Muscle of leg (tissue), 9 donors: ENCODE data around the gene C3. TPM values are rescaled to one million over a fixed set of nuclear protein-coding genes. Genes with fewer than 3 reads are reported as not detected.

Experiments used
- polyA plus RNA-seq, 8 donors: library from polyadenylated mRNA; unstranded; fragments of 120-200 nt; gene quantifications; one replicate each; pipeline versions ENCODE4 v1.2.1 to v1.2.3, GENCODE V29; 2013; ENCODE audit warnings: inconsistent platforms in 1 of 8, low replicate concordance in 1 of 8; ENCODE audit not compliant: insufficient read length in 8 of 8, insufficient read depth in 1 of 8
- total RNA-seq: library from RNA; stranded (reverse); fragments of 120-200 nt; gene quantifications from one replicate; pipeline ENCODE4 v1.2.4, GENCODE V29; 2013

The C3 gene
- total and polyA plus RNA-seq, 9 donors, result 1.2 to 11.1 (median 3.3) TPM

Other genes starting within 250 kb of the C3 start
- gene DENND1C, start 238.9 kb downstream of the C3 start, total RNA-seq, result 0.13 TPM
- 1 to 10 TPM in 3 of 8 donors, under 1 TPM in 5; 0.59 to 2.1 (median 0.82) TPM for gene DENND1C, start 238.9 kb downstream of the C3 start, polyA plus RNA-seq
- 0.18 TPM for gene TUBB4A, start 218.3 kb downstream of the C3 start, total RNA-seq
- 1 to 10 TPM in 1 of 8 donors, under 1 TPM in 7; 0.41 to 1.4 (median 0.54) TPM for gene TUBB4A, start 218.3 kb downstream of the C3 start, polyA plus RNA-seq
- 1.0 TPM for gene TNFSF9, start 189.6 kb downstream of the C3 start, total RNA-seq
- 1 to 10 TPM in 2 of 8 donors, under 1 TPM in 6; 0.23 to 1.3 (median 0.93) TPM for gene TNFSF9, start 189.6 kb downstream of the C3 start, polyA plus RNA-seq
- gene CD70, start 129.5 kb downstream of the C3 start, total RNA-seq, result 1.4 TPM
- 1 to 10 TPM in 2 of 8 donors, under 1 TPM in 5, not detected in 1; 0.19 to 2.9 (median 0.49) TPM for gene CD70, start 129.5 kb downstream of the C3 start, polyA plus RNA-seq
- 0.04 TPM for gene TNFSF14, start 50.5 kb downstream of the C3 start, total RNA-seq
- gene TNFSF14, start 50.5 kb downstream of the C3 start, polyA plus RNA-seq, result under 1 TPM in 7 of 8 donors, not detected in 1; 0.06 to 0.34 (median 0.07) TPM
- 20.9 TPM for gene GPR108, start 16.9 kb upstream of the C3 start, total RNA-seq
- gene GPR108, start 16.9 kb upstream of the C3 start, polyA plus RNA-seq, result 10 to 100 TPM; 23.5 to 37.1 (median 25.8) TPM
- 35.5 TPM for gene TRIP10, start 19.0 kb upstream of the C3 start, total RNA-seq
- 10 to 100 TPM; 49.4 to 63.8 (median 55.7) TPM for gene TRIP10, start 19.0 kb upstream of the C3 start, polyA plus RNA-seq
- 0.13 TPM for gene SH2D3A, start 46.8 kb upstream of the C3 start, total RNA-seq
- 1 to 10 TPM in 4 of 8 donors, under 1 TPM in 4; 0.32 to 2.9 (median 1.0) TPM for gene SH2D3A, start 46.8 kb upstream of the C3 start, polyA plus RNA-seq
- gene VAV1, start 52.1 kb upstream of the C3 start, total RNA-seq, result 2.4 TPM
- gene VAV1, start 52.1 kb upstream of the C3 start, polyA plus RNA-seq, result 1 to 10 TPM; 1.6 to 3.7 (median 2.3) TPM
- gene ADGRE1, start 166.9 kb upstream of the C3 start, total RNA-seq, result 0.04 TPM
- under 1 TPM in 7 of 8 donors, not detected in 1; 0.05 to 0.28 (median 0.16) TPM for gene ADGRE1, start 166.9 kb upstream of the C3 start, polyA plus RNA-seq